ENCODE results near the gene HRAS.

Gene HRAS

DNA sequence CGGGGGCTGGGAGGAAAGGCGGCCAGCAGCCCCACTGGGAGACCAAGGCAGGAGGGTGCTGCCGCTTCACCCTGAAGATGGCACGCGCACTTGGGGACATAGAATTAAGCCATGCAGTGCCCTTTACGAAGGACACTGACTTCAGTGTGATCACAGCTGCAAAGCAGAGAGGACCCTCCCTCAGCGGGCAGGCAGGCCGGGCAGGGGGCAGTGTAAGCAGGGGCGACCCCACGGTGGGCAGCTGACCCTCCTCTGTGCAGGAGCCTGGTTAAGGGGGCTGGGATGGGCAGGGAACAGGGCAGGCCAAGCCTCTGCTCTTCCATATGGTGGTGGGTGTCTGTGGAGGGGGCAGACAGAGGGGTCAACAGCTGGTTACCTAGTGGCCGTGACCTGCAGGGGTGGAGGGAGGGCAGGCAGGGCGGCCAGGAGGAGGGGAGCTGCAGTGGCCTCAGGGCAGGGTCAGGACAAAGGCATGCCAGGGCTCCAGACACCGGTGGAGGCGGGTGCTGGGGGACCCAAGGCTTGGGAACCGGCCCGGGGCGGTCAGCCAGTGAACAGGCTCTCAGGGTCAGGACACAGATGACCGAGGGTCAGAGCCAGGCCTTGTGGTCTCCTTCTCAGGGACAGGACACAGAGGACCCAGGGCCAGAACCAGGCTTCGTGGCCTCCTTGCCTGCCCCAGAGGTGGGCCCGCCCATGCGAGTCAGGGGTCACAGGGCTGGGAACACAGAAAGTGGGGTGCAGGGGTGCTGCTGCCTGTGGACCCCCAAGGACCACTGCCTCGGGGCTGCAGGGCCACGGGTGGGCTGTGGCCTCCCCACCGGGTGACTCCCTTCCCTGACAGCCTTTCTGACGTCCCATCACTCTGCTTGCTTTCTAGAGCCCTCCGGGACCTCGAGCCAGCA is 18.0 kb upstream of the HRAS start:
- DNase-seq (ENCODE audit: low spot score): no peak

DNA sequence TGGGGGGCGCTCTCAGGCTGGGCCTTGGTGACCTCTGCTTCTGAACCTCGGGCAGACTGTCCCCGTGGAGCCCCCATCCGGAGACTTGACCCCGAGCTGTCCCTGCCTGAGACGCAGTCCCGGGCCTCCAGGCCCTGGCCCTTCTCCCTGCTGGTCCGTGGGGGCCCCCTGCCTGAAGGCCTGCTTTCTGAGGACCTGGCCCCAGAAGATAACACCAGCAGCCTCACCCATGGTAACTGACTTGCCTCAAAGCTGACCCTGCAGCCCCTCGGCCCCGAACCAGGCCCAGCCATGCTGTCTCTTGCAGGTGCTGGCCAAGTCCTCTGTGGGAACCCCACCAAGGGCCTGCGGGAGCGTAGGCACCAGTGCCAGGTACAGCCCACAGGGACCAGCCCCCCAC is 16.2 kb upstream of the HRAS start:
- no peak for DNase-seq (ENCODE audit: low spot score)

DNA sequence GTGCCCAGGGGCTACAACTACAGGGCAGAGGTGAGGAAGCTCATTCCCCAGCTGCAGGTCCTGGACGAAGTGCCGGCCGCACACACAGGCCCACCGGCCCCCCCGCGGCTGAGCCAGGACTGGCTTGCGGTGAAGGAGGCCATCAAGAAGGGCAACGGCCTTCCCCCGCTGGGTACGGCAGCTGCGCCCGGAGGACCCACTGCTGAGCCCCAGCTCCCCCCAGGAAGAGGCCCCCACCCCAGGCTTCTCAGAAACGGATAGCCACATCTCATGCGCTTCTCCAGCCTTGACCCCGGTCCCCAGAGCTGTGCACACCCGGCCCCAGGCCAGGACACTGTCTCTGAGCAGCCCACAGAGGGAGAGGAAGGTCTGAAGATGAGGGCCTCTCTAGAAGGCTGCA is 15.8 kb upstream of the HRAS start:
- no peak for DNase-seq (ENCODE audit: low spot score)

DNA sequence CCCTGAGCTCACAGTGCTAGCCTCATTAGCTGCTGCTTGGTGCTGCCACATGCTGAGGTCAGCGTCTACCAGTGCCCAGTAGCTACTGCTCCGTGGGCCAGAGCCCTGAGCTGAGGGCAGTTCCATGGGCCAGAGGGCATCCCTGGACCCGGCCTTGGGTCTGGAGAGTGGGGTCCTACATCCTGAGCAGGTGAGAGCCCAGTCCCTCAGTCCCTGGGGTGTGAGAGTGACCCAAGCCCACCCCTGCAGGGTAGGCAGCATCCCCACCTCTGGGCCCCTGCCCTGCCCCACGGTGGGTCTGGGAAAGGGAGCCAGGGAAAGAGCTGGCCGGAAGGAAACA is 15.3 kb upstream of the HRAS start:
- DNase-seq (ENCODE audit: low spot score): no peak

DNA sequence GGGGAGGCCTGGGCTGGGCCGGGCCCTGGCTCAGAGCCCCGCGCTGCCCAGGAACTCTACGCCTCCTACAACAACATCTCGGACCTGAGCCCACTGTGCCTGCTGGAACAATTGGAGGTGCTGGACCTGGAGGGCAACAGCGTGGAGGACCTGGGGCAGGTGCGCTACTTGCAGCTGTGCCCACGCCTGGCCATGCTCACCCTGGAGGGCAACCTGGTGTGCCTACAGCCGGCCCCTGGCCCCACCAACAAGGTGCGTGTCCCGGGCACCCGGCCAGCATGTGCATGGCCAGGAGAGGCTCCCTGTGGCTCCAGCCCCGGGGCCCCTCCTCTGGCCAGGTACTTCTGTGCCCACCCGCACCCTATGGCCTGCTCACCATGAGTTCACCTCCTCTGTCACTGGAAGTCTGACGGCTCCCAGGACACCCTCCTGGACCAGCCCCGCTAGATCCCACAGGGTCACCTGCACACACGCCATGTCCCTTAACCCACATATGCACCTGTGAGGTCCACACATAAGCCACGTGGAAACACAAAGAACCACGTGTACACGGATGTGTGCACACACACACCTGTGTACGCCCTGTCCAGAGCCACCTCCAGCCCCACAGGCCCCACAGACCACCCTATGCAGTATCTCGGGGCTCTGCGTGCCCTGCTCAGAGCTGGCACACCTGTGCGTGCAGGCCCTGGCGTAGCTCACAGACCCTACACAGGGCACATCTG is 14.8 kb upstream of the HRAS start:
- no peak for DNase-seq (ENCODE audit: low spot score)

DNA sequence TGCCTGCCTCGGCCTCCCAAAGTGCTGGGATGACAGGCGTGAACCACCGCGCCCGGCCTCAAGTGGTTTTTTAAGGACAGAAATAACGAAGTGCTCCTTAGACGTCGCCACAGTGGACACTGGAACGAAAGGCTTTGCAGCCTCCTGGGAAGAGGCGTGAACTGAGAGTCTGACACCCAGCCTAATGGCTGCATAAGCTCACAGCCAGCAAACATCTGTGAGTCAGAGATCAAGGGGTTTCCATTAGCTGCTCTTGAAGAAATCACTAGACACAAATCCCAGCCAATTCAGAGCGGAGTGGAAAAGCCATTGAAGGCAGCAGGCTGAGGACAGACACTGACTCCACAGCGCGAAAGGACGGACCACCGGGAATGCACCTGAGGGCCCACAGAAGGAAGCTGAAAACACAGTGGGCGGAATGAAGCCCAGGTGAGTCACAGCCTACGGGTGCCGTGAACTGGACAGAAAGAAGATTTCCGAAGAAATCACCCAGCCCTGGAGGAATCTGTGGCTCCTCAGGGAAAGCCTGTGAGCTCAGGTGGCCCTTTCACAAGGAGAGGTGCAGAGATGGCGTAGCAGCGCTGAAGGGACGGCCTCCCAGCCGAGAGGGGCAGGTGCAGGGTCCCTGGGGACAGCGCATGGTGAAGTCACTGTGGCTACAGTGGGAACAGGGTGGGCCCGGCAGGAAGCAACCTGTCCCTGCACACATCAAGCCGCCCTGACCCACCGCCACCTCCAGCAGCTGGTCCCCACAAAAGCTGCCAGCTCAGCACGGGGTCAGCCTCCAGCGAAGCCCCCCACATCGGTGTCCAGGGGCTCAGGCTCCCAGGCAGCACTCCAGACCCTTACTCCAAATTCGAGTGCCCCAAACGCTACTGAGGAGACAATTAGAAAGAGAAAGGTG is 13.6 kb upstream of the HRAS start:
- DNase-seq (ENCODE audit: low spot score): no peak

DNA sequence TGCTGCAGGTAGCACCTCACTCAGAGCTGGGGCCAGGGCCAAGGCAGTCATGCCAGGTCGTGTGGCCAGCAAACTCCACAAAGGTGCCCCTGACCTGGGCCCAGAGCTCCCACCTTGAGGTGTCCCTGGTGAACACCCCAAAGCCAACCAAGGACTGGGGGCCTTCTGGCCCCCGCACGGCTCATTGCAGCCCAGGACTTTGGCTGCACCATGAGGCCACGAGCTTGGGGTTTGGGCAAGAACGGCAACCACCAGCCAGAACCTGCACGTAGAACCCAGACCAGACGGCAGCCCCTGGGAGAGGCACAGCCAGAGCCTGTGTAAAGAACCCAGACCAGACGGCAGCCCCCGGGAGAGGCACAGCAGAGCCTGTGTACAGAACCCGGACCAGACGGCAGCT is 9.8 kb upstream of the HRAS start:
- DNase-seq (ENCODE audit: low spot score): no peak

DNA sequence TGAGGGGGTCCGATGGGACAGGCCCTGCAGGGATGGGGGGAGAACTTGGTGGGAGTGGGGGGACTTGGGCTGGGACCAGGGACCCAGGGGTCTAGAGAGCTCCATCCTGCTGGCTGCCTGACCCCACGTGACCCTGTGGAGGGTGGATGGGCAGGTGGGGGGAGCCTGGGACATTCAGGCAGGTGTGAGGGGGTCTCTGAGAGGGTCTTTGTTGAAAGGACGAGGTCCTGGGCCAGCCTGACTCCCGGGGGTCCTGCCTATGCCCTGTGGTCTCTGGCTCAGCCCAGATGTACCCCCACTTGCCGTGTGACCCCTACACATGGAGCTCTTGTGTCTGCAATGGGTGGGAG is 9.4 kb upstream of the HRAS start:
- no peak for DNase-seq (ENCODE audit: low spot score)

DNA sequence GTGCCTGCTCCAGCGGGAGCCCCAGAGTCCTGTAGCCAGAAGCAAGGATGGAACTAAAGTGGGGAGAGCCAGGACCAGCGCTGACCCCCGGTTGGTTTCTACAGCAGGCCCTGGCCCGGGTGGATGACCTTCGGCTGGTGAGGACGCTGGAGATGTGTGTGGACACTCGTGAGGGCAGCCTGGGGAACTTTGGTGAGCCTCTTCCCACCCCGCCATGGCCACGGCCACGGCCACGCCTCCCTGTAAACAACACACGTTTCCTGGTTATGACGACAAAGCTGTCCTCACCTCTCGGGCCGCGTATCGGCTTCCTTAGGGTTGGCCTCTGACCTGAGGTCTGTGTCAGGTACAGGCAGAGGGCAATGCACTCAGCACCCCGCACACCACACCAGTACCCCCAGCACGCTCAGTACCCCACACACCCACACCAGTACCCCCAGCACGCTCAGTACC is 6.1 kb upstream of the HRAS start:
- no peak for DNase-seq (ENCODE audit: low spot score)

DNA sequence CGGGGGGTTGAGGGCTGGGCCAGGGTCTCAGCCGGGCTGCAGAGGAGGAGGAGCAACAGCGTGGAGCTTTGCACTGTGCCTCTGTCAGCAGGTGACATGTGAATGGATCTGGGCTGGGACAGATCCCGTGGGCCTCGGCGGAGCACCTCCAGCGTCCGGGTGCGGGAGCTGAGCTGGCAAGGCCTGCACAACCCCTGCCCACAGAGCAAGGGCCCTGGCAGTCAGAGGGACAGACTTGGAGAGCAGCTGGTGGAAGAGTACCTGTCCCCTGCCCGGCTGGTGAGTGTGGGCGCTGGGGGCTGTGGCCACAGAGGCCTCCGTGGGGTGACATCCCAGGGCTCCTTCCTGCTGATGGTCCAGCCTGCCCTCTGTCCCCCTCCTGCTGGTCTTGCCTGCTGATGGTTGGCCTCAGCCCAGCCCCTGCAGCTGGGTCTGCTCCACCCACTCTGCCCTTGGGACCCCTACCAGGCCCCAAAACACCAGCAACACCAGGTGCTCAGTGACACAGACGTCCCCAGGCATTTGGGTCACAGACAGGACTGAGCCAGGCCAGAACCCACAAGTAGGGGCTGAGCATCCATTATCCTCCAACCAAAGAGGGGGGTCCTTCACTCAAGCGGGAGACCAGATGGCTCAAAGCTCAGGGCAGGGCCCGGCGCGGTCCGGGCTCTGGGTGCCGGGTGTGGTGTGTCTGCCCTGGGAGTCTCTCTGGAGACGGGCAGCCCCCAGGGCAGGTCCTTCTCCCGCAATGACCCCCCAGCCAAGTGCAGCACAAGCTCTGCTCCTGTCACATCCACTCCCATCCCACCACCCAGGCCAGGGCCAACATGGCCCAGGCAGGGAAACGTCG is 5.4 kb upstream of the HRAS start:
- no peak for DNase-seq (ENCODE audit: low spot score)

DNA sequence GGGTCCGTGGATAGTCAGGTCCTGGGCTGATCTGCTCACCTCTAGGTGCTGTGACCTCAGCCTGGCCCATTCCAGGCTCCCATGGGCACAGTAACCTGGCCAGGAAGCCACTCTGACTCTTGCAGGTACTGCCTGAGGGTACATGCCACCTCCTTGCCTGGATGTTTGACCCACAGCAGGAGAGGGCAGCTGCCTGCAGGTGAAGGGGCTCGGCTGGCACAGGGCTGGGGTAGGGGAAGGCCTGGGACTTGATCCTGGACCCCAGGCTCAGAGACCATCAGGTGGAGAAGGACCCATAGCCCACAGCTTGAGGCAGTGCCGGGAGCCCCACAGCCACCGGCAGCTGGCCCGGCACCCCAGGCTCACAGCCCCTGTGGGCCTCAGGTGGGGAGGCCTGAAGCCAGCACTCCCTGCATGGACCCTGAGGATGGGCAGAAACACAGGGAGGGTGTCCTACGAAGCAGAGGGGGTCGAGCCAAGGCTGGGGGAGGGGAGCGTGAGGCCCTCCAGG is 4.7 kb upstream of the HRAS start:
- DNase-seq (ENCODE audit: low spot score): no peak

DNA sequence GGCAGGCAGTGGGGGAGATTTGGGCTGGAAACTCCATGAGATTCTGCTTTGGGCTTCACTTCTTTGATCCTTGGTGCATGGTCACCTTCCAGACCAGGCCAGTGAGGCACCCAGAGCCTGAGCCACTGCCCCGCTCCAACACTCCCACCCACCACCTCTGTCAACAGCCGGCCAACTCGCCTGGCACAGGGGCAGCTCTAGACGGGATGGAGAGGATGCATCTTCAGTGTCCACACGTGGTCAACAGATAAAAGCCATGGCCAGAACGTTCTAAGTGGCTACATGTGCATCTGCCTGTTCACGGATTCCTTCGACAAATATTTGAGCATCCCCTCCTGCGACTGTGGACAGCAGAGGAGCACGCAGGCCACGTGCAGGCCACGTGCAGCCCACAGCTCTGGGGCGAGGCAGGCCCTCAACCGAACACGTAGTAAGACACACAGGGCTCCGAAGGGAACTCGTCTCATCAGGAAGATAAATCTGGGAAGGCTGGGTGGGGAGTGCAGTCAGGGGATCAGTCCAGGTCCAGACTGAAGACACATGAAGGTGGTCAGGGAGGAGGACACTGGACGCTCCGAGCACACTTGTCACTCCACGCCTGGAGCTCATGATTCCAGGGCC is 3.2 kb upstream of the HRAS start:
- DNase-seq (ENCODE audit: low spot score): no peak

DNA sequence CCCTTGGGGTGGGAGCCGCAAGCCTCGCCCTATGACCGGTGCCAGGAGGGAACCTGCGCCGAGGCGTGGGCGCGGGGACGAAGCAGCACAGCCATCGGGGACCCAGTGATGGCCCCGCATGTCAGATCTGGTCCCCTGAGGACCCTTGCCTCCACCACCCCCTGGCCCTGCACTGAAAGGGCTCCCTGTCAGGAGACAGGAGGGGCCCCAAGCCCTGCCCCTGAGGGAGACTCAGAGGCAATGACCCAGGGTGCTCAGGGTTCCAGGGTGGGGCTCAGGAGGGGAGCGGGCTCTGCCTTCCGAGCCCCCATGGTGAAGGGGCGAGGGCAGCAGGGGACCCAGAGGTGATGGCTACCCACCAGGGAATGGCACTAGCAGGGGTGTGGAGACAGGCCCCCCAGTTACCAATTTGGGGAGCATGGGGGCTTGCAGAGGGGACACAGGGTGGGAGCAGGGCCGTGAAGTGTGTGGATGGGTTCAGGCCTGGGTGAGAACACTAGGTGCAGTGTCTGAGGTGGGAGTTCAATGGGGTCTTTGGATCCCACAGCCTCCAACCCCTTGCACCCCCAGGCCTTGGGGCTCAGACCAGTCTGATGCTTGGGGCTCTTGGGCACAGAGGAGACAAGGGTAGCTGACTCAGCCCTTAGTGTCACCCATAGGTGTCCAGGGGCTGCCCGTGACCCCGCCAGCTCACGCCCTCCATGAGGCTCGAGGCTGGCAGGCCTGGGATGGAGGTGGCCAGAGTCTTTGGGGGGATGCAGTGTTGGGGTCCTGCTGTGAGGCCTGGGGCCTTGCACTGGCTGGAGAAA is 2.5 kb upstream of the HRAS start:
- DNase-seq (ENCODE audit: low spot score): no peak

DNA sequence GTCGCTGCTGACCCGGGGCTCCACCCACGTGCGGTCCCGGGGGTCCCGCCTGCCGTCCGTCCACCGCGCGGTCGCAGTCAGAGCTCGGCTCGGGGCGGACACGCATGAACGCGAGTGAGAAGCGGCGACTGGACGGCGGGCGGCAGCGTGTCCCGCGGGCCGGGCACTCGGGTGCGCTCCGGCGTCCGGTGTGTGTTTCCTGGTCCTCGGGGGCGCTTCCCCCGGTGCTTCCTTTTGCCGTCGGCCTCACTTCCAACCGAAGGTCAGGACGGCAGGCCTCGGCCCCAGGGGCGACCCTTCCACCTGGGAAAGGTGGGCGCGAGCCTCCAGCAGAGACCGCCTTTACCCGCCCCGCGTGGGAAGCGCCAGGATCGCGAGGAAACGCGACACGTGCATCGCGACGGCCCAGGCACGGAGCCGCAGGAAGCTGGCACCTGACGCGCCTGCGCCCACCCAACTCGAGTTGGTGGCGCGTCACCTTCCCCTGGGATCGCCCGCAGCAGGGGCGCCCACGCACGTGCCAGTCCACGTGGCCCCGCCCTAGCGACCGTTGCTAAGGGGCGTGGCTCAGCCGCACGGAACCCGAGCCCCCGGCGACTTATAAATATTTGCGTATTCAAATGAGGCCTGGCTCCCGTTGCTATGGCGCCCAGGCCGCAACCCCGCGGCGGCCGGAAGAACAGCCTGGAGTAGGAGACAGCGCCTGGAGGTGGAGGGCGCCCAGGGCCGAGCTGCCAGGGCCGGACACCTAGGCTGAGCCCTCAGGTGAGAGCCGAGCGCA is 1.7 kb upstream of the HRAS start, which contains the start of gene LRRC56:
Gene LRRC56 (plus strand): TSS at position 687 of the 781 bp plus-strand sequence. CDS start 3,158 bp downstream, outside the sequence.
- DNase-seq (ENCODE audit: low spot score): peak; percentile 75

DNA sequence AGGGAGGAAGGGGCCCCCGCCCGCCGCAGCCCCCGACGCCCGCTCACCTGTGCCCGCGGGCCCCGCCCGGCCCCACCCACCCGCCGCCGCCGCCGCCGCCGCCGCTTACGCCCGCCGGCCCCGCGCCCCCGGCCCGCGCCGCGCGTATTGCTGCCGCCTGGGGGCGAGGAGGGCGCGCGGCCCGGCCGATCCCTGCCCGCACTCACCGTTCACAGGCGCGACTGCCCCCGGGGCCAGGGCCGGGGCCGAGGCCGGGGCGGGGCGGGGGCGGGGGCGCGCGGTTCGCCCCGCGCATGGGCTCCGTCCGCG is 212 bp downstream of the HRAS start:
- DNase-seq (ENCODE audit: low spot score): no peak

DNA sequence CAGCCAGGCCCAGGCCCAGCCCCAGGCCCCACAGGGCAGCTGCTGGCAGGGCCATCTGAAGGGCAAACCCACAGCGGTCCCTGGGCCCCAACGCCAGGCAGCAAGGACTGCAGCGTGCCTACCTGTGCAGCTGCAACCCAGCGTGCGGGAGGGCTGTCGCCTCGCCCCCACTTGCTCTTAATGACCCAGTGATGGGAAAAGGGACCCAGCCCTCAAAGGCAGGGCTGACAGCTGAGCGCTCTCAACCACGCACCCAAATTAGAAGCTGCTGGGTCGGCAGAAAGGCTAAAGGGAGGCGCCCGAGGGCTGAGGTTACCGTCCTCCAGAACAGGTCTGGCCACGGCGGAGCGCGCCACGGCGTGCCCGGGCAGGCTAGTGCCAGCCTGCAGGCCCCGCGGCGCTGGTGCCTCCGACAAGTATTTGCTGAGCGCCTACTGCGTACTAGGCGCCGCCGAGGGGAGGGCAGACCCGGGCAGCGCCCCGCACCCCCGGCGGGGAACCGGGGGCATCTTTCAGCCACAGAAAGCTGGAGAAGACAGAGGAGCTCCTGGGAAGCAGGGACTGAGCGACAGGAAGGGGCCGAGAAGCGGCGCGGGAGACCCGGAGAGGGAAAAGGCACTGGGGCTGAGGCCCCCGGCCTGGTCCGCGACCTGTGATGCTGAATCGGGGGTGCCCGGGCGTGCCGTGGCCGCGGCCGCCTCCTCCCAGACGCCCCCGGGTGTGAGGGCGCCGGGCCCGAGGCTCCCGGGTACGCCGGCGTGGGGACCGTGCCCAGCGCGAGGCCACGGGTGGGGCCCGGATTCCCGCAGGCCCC is 773 bp downstream of the HRAS start:
- DNase-seq (ENCODE audit: low spot score): no peak

DNA sequence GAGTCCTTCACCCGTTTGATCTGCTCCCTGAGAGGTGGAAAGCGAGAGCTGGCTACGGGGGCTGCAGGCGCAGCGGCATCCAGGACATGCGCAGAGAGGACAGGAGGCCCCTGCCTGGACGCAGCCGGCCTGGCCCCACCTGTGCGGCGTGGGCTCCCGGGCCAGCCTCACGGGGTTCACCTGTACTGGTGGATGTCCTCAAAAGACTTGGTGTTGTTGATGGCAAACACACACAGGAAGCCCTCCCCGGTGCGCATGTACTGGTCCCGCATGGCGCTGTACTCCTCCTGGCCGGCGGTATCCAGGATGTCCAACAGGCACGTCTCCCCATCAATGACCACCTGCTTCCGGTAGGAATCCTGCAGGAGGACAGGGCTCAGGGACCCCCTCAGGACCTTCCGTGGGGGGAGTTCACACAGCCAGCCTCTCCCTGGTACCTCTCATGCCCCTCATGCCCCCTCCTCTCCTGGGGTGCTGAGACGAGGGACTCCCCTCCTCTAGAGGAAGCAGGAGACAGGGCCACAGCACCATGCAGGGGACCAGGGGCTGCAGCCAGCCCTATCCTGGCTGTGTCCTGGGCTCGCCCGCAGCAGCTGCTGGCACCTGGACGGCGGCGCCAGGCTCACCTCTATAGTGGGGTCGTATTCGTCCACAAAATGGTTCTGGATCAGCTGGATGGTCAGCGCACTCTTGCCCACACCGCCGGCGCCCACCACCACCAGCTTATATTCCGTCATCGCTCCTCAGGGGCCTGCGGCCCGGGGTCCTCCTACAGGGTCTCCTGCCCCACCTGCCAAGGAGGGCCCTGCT is 1.6 kb downstream of the HRAS start:
- DNase-seq (ENCODE audit: low spot score): no peak

All from hematopoietic multipotent progenitor cell treated with erythropoietin and hydrocortisone succinate and interleukin-3 and kit ligand, for 15 days (in vitro differentiated cells).